ENCODE data around the gene VTA1. TPM values are rescaled to one million over a fixed set of nuclear protein-coding genes. Genes with fewer than 3 reads are reported as not detected.

Gene VTA1
- total and polyA plus RNA-seq, 2 of the 13 experiments (the other 11 are each of a cell fraction or from before 2014, with no cell fraction given), result 70.7 to 89.1 TPM

DNA sequence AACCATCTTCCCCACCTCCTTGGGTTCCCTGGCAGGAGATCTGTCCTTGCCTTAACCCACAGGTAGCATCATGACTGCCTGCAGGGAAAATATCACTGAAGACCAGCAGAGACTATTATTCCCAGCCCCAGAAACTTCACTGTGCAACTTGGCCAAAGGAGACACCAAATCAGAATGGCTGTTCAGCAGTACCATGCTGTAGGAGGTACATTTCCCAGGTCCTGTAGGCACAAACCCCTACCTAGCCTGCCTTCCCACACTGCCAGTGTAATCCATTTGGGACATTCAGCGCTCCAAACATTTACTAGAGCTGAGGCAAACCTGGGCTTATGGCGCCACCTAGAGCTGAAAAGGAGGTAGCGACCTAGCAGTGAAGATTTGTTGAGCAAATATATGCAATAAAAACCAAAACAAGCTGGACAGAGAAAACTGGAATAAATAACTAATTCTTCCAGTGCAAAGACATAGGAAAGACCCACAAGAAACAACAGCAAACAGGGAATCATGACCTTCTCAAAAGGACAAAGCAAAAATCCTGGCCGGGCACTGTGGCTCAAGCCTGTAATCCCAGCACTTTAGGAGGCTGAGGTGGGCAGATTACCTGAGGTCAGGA, 60.3 kb downstream of the VTA1 start (continued):
- TF ChIP-seq ISX (CRISPR knock-in tag; conservative IDR thresholded peaks at IDR 0.05) (no peak), PHF5A (CRISPR knock-in tag; IDR thresholded peaks at IDR 0.05; ENCODE audit: low read depth, unreplicated experiment) (no peak), ZFY (CRISPR knock-in tag; IDR thresholded peaks at IDR 0.05) (no peak), HNRNPH1 (optimal IDR thresholded peaks at IDR 0.05; ENCODE audit: low read depth, low read length) (no peak), NR3C1 (CRISPR knock-in tag; IDR thresholded peaks at IDR 0.05) (no peak), ZNF7 (CRISPR knock-in tag; IDR thresholded peaks at IDR 0.05) (no peak), ATF7 (IDR thresholded peaks at IDR 0.05) (no peak), ATF7 (CRISPR knock-in tag; IDR thresholded peaks at IDR 0.05) (no peak), ZBTB42 (CRISPR knock-in tag; IDR thresholded peaks at IDR 0.05) (no peak), ATAD3A (CRISPR knock-in tag; IDR thresholded peaks at IDR 0.05) (no peak), POGZ (CRISPR knock-in tag; IDR thresholded peaks at IDR 0.05) (peak; percentile 41), ZBTB8A (CRISPR knock-in tag; IDR thresholded peaks at IDR 0.05; ENCODE audit: borderline replicate concordance, low read depth) (no peak), ZBTB3 (CRISPR knock-in tag; IDR thresholded peaks at IDR 0.05; ENCODE audit: borderline replicate concordance, low read depth) (no peak), SSRP1 (CRISPR knock-in tag; IDR thresholded peaks at IDR 0.05) (no peak), MBNL3 (CRISPR knock-in tag; conservative IDR thresholded peaks at IDR 0.05) (no peak), SIN3A (IDR thresholded peaks at IDR 0.05; ENCODE audit: borderline replicate concordance, low read depth, low read length) (no peak), TOE1 (CRISPR knock-in tag; IDR thresholded peaks at IDR 0.05) (no peak), NONO (IDR thresholded peaks at IDR 0.05) (no peak), NONO (CRISPR knock-in tag; conservative IDR thresholded peaks at IDR 0.05) (no peak), ZNF564 (CRISPR knock-in tag; IDR thresholded peaks at IDR 0.05) (no peak), ZNF441 (CRISPR knock-in tag; IDR thresholded peaks at IDR 0.05; ENCODE audit: borderline replicate concordance) (no peak), ZNF879 (CRISPR knock-in tag; IDR thresholded peaks at IDR 0.05) (no peak)
- TF ChIP-seq, protein P1, sequence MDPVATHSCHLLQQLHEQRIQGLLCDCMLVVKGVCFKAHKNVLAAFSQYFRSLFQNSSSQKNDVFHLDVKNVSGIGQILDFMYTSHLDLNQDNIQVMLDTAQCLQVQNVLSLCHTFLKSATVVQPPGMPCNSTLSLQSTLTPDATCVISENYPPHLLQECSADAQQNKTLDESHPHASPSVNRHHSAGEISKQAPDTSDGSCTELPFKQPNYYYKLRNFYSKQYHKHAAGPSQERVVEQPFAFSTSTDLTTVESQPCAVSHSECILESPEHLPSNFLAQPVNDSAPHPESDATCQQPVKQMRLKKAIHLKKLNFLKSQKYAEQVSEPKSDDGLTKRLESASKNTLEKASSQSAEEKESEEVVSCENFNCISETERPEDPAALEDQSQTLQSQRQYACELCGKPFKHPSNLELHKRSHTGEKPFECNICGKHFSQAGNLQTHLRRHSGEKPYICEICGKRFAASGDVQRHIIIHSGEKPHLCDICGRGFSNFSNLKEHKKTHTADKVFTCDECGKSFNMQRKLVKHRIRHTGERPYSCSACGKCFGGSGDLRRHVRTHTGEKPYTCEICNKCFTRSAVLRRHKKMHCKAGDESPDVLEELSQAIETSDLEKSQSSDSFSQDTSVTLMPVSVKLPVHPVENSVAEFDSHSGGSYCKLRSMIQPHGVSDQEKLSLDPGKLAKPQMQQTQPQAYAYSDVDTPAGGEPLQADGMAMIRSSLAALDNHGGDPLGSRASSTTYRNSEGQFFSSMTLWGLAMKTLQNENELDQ (CRISPR knock-in tag; IDR thresholded peaks at IDR 0.05; ENCODE audit: borderline replicate concordance), result no peak
- TF ChIP-seq, protein P2, sequence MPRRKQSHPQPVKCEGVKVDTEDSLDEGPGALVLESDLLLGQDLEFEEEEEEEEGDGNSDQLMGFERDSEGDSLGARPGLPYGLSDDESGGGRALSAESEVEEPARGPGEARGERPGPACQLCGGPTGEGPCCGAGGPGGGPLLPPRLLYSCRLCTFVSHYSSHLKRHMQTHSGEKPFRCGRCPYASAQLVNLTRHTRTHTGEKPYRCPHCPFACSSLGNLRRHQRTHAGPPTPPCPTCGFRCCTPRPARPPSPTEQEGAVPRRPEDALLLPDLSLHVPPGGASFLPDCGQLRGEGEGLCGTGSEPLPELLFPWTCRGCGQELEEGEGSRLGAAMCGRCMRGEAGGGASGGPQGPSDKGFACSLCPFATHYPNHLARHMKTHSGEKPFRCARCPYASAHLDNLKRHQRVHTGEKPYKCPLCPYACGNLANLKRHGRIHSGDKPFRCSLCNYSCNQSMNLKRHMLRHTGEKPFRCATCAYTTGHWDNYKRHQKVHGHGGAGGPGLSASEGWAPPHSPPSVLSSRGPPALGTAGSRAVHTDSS (CRISPR knock-in tag; conservative IDR thresholded peaks at IDR 0.05), result no peak
- TF ChIP-seq, protein P3, sequence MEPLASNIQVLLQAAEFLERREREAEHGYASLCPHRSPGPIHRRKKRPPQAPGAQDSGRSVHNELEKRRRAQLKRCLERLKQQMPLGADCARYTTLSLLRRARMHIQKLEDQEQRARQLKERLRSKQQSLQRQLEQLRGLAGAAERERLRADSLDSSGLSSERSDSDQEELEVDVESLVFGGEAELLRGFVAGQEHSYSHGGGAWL (CRISPR knock-in tag; IDR thresholded peaks at IDR 0.05), result no peak
- TF ChIP-seq, protein P4, sequence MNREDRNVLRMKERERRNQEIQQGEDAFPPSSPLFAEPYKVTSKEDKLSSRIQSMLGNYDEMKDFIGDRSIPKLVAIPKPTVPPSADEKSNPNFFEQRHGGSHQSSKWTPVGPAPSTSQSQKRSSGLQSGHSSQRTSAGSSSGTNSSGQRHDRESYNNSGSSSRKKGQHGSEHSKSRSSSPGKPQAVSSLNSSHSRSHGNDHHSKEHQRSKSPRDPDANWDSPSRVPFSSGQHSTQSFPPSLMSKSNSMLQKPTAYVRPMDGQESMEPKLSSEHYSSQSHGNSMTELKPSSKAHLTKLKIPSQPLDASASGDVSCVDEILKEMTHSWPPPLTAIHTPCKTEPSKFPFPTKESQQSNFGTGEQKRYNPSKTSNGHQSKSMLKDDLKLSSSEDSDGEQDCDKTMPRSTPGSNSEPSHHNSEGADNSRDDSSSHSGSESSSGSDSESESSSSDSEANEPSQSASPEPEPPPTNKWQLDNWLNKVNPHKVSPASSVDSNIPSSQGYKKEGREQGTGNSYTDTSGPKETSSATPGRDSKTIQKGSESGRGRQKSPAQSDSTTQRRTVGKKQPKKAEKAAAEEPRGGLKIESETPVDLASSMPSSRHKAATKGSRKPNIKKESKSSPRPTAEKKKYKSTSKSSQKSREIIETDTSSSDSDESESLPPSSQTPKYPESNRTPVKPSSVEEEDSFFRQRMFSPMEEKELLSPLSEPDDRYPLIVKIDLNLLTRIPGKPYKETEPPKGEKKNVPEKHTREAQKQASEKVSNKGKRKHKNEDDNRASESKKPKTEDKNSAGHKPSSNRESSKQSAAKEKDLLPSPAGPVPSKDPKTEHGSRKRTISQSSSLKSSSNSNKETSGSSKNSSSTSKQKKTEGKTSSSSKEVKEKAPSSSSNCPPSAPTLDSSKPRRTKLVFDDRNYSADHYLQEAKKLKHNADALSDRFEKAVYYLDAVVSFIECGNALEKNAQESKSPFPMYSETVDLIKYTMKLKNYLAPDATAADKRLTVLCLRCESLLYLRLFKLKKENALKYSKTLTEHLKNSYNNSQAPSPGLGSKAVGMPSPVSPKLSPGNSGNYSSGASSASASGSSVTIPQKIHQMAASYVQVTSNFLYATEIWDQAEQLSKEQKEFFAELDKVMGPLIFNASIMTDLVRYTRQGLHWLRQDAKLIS (CRISPR knock-in tag; IDR thresholded peaks at IDR 0.05), result no peak

Measured in HepG2 (cell line).